Calu3 (cell line): ENCODE results near the gene PARD3. TPM values are rescaled to one million over a fixed set of nuclear protein-coding genes. Genes with fewer than 3 reads are reported as not detected.

ENCODE experiments used
- BruUV-seq: library from RNA; stranded (reverse); fragments of 400-500 nt; replicated peaks from 2 replicates; lab custom pipeline; 2021; lab: Mats Ljungman, UMichigan
- CTCF ChIA-PET: fragments of 300-600 bp; sonication (Branson Sonifier 250); formaldehyde crosslinking; loops from one replicate; lab custom pipeline; 2022; ENCODE audit warnings: antibody characterized with exemption; lab: Charles Lee
- DNase-seq: peaks from one replicate; pipeline ENCODE4 v3.0.0; 2022
- H3K27ac Mint-ChIP-seq: one replicate; pipeline ENCODE4 v1.8.0; 2022; ENCODE audit warnings: mixed read lengths; ENCODE audit not compliant: unreplicated experiment
- H3K27me3 Mint-ChIP-seq: one replicate; pipeline ENCODE4 v1.8.0; 2022; ENCODE audit warnings: mixed read lengths; ENCODE audit not compliant: unreplicated experiment
- H3K36me3 Mint-ChIP-seq: one replicate; pipeline ENCODE4 v1.8.0; 2022; ENCODE audit warnings: mild to moderate bottlenecking, moderate library complexity, mixed read lengths; ENCODE audit not compliant: insufficient read depth, unreplicated experiment
- H3K4me1 Mint-ChIP-seq: one replicate; pipeline ENCODE4 v1.8.0; 2022; ENCODE audit warnings: mild to moderate bottlenecking, low read depth, mixed read lengths; ENCODE audit not compliant: unreplicated experiment
- H3K4me3 Mint-ChIP-seq: one replicate; pipeline ENCODE4 v1.8.0; 2022; ENCODE audit warnings: mild to moderate bottlenecking, low read depth, moderate library complexity, mixed read lengths; ENCODE audit not compliant: unreplicated experiment
- H3K9me3 Mint-ChIP-seq: one replicate; pipeline ENCODE4 v1.8.0; 2022; ENCODE audit warnings: low read depth, mixed read lengths; ENCODE audit not compliant: unreplicated experiment
- intact Hi-C: fragments of 100-400 bp; cut with micrococcal nuclease; formaldehyde crosslinking; loops from one replicate; pipeline ENCODE4 v1.10.0; 2022; ENCODE audit not compliant: unreplicated experiment
- total RNA-seq: library from RNA; stranded (reverse); gene quantifications from 2 replicates; pipeline ENCODE4 v1.2.3, GENCODE V29; 2022
- TF ChIP-seq, protein P1 (sequence below): fragments of 200-600 bp; IDR thresholded peaks from one replicate; pipeline ENCODE4 v1.8.0; 2022; ENCODE audit warnings: antibody characterized with exemption; ENCODE audit not compliant: unreplicated experiment

The PARD3 gene
- total RNA-seq, 1 experiment from 2014 or later, result 62.4 TPM

DNA sequence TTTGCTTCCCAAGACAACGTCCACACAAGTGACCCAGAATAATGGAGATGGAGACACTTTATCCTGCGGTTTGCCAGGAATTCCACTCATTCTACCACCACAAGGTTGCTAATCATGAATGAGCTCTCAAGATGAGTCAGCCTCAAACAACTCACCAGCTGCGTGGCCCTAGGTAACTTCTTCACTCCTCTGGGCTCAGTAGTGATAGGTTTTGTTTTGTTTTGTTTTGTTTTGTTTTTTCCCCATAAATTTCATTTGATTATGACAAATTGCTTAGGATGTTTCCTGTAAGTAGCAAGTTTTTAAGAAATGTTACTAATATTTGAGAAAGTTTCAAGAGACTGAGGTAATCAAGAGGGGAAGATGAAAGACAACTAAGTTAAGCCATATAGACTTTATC, 286.8 kb downstream of the PARD3 start:
- Mint-ChIP-seq H3K9me3 (peaks cover 5% of the 10 kb centered on the region), H3K4me1 (peaks cover 40% of the 10 kb centered on the region), H3K27ac (peak overlapping the region; percentile 66), H3K4me3 (peak overlapping the region; percentile 34), H3K27me3 (no peaks in the 10 kb centered on the region), H3K36me3 (peaks cover 9% of the 10 kb centered on the region)
- intact Hi-C loops, result loop anchor here (5.0 kb wide), 1 partner anchor 111 kb away; no protein-coding TSS in a partner anchor
- DNase-seq, result peak; percentile 60
- CTCF ChIA-PET, result interaction anchor here (0.6 to 1.7 kb wide), 4 partner anchors 8 to 54 kb away, joined by 3 to 6 read pairs (median 4); no protein-coding TSS in a partner anchor
- TF ChIP-seq, protein P1, sequence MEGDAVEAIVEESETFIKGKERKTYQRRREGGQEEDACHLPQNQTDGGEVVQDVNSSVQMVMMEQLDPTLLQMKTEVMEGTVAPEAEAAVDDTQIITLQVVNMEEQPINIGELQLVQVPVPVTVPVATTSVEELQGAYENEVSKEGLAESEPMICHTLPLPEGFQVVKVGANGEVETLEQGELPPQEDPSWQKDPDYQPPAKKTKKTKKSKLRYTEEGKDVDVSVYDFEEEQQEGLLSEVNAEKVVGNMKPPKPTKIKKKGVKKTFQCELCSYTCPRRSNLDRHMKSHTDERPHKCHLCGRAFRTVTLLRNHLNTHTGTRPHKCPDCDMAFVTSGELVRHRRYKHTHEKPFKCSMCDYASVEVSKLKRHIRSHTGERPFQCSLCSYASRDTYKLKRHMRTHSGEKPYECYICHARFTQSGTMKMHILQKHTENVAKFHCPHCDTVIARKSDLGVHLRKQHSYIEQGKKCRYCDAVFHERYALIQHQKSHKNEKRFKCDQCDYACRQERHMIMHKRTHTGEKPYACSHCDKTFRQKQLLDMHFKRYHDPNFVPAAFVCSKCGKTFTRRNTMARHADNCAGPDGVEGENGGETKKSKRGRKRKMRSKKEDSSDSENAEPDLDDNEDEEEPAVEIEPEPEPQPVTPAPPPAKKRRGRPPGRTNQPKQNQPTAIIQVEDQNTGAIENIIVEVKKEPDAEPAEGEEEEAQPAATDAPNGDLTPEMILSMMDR, result no peak
- BruUV-seq, result no TSS peak

DNA sequence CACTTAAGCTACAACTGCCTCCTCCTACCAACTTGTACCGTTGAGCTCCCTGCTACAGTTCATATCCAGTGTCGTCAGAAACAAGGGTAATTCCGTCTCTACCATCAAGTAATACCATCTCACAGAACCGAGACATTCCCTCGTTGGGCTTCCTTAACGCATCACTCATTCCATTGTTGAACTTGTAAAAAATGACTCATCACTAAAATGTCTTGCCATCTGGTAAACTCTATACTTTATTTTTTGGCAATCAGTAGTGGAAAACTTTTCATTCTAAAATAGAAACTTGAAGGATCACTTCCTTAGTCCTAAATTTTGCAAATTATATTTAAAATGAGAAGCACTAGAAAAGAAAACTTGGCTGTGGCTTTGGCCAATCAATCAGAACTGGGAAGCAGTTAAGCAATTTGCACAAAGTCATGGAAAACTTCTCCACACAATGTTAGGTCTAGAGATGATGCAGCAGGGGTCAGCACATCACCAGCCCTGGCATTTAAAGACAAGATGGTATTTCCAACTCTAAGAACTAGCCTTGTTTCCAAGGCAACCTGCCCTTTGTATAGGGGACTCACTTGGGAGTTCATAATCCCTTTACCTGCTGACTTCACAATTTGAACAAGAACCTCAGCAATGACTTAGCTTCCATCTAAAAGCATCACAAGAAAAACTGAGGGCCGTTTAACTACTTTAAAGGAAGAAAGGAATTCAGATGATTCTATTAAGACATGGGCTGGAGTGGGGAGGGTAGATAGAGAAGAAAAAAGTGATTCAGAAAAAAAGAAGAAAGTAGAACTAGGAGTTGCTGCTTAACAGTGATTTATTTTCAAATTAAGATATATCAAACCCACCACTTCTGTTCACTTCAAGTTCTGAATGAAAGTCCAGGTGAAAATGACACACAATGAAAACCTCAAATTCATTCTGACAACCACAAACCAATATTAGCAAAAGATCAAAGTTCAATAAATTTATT, 288.1 kb downstream of the PARD3 start:
- TF ChIP-seq, protein P1, result no peak
- no peak for DNase-seq
- Mint-ChIP-seq H3K27me3 (no peaks in the 10 kb centered on the region), H3K4me3 (peak overlapping the region; percentile 15), H3K36me3 (peaks cover 4% of the 10 kb centered on the region), H3K4me1 (peaks cover 52% of the 10 kb centered on the region), H3K9me3 (peaks cover 5% of the 10 kb centered on the region), H3K27ac (peak overlapping the region; percentile 46)
- CTCF ChIA-PET, result interaction anchor here (0.9 kb wide), 1 partner anchor 12 kb away, joined by 5 read pairs; no protein-coding TSS in a partner anchor
- BruUV-seq, result no TSS peak
- intact Hi-C loops, result loop anchor here (5.0 kb wide), 1 partner anchor 110 kb away; no protein-coding TSS in a partner anchor

DNA sequence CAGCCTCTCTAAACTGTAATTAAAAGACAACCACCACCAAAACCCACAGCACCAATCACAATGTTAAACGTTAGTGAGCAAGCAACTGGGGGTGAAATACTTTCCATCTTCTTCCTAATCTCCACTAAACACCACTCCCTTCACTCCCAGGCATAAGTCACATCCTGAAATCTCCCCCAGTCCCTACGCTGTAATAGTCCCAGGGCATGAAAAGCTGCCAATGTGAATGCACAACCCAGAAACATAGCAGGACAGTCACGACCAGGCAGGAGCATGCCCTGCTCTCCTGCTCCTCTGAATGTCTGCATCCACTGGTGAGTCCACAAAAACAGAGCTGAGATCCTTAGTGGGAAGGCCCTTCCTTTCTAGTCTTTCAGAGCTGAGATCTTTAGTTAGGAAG, 288.9 kb downstream of the PARD3 start:
- Mint-ChIP-seq H3K36me3 (peaks cover 4% of the 10 kb centered on the region), H3K9me3 (peaks cover 5% of the 10 kb centered on the region), H3K4me3 (no peak overlapping the region), H3K27ac (no peak overlapping the region), H3K4me1 (peaks cover 61% of the 10 kb centered on the region), H3K27me3 (no peaks in the 10 kb centered on the region)
- BruUV-seq, result no TSS peak
- TF ChIP-seq, protein P1, result no peak
- CTCF ChIA-PET, result interaction anchor here (0.9 kb wide), 1 partner anchor 11 kb away, joined by 5 read pairs; no protein-coding TSS in a partner anchor
- no peak for DNase-seq
- intact Hi-C loops, result loop anchor here (5.0 kb wide), 1 partner anchor 109 kb away; no protein-coding TSS in a partner anchor

DNA sequence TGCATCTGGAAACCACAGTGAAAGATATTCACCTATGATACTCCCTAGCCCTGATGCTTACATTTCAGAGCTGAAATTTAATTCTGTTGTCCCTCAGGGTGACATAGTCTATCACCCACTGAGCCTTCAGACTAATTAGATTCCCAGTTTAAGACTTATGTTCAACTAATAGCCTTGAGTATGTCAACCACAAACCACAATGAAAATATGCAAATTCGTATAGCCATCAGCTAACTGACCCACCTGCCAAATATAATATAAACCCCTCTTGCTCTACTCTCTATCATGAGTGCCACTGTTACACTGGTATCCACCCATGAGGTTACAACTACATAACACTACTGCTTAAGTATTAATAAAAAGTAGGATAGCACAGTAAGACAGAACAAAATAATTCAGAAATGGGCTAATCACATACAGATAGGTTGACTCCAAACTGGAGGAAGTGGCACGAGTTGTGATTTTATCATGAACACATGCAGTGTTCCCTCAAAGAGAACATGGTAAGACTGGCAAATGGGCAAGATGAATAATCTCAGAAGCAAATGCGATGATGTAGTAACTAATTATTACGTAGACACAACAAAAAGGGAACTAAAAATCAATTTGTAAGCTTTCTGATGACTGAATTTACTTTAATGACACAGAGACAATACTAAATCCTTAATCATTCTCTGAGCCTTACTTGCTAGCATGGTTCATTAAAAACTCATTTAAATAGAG, 290.6 kb downstream of the PARD3 start:
- H3K4me3 Mint-ChIP-seq, result no peak overlapping the region
- H3K4me1 Mint-ChIP-seq, result peaks cover 78% of the 10 kb centered on the region
- no TSS peak for BruUV-seq
- DNase-seq, result no peak
- CTCF ChIA-PET, result no interaction called here
- H3K27me3 Mint-ChIP-seq, result no peaks in the 10 kb centered on the region
- TF ChIP-seq, protein P1, result no peak
- no peaks in the 10 kb centered on the region for H3K9me3 Mint-ChIP-seq
- H3K27ac Mint-ChIP-seq, result no peak overlapping the region
- intact Hi-C loops, result loop anchor here (5.0 kb wide), 3 partner anchors 58 to 113 kb away; no protein-coding TSS in a partner anchor
- H3K36me3 Mint-ChIP-seq, result peaks cover 12% of the 10 kb centered on the region
